Left kidney (tissue), 2 donors: Measurements from ENCODE around the gene NDUFV2. TPM values are rescaled to one million over a fixed set of nuclear protein-coding genes. Genes with fewer than 3 reads are reported as not detected.

Experiments used
- DNase-seq: peaks from one replicate; pipeline ENCODE4 v3.0.0-alpha.2; 2013
- polyA plus RNA-seq: library from polyadenylated mRNA; unstranded; fragments of 120-200 nt; gene quantifications from one replicate; pipeline ENCODE4 v1.2.1, GENCODE V29; 2013; ENCODE audit not compliant: insufficient read length

The NDUFV2 gene
- polyA plus RNA-seq, 1 donor: 131 TPM

DNA sequence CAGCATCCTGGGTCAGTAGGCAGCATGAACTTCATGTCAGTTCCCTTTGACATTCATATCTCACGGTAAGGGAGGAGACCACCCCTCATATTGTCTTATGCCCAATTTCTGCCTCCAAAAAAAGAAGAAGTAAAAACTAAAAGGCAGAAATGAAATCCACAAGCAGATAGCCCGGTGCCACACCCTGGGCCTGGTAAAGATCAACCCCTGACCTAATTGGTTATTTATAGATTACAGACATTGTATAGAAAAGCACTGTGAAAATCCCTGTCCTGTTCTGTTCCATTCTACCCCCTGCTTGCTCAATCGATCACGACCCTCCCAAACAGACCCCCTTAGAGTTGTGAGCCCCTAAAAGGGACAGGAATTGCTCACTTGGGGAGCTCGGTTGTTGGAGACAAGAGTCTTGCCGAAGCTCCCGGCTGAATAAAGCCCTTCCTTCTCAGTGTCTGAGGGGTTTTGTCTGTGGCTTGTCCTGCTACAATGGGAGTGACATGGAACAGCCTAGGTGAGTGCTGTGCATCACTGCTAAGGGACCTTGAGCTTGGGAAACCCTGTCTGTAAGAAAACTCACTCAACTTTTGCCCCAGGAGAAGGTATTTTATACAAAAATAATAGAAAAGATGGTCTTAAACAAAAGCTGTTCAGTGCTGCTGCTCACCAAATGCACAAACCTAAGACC is 11.1 kb downstream of the NDUFV2 start:
- DNase-seq: no peak

DNA sequence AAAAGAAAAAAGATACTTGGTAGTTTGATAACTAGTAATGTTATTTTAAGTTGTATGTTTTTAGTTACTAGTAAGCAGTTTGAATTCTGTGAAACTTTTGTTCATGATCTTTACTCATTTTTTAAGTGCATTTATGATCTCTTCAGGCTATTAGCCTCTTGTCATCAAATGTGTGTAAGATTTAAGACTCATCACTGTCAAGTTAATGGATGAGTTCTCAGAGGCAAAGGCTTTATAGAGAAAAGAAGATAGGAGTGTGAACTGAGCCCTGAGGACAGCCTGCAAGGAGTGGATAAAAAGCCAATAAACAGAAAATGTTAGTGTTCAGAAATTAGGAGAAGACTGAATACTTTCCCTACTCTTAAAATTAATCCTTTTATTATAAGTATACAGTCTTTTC is 13.5 kb downstream of the NDUFV2 start:
- no peak for DNase-seq

DNA sequence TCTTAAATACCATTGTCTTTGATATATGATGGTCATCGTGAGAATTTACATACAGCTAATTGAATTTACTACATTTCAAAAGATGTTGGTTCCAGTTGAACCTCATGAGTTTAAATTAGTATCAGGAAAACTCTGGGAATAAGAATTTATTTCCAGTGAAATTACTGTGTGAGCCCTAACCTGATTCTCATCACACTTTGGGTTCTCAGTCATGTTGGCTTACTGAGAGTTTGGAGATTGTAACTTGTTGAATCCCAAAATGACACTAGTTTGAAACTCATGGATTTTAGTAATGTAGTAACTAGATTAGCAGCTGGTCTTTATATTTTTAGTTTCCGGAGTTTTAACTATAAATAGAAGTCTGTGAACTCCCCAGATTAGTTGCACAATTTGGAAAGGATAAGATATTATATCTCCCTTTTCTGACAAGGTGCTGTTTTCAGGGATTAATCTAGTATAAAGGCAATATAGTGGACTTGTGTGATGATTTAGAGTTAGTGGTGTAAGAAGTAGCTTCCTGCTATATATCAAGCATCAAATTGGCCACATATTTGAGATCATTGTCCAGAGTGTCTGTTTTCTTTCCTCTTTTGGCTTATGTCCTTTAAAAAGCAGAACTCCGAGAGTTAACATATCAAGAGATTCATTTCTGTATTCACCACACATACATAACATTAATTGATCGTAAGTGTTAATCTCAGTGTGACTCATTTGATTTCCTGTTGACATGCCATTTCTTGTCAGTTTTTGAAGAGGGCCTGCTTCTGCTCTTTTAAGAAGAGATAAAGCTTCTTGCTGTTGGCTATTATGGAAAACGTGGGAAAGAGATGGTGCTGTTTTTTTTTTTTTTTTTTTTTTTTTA is 15.7 kb downstream of the NDUFV2 start:
- no peak for DNase-seq

DNA sequence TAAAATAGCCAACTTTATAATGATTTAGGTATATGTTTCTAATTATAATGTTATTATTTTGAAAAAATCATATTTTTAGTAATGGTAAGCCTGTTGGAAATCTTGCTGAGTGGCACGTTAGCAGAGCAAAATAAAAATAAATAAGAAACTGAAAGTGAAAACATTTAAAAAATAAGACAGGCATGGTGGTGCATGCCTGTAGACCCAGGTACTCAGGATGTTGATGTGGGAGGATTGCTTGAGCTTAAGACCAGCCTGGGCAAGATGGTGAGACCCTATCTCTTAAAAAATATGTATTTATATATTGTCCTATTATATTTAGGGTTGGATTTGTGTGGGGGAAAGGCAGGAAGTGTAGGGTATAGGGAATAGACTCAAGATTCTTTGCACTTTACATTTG is 18.3 kb downstream of the NDUFV2 start:
- DNase-seq: no peak

DNA sequence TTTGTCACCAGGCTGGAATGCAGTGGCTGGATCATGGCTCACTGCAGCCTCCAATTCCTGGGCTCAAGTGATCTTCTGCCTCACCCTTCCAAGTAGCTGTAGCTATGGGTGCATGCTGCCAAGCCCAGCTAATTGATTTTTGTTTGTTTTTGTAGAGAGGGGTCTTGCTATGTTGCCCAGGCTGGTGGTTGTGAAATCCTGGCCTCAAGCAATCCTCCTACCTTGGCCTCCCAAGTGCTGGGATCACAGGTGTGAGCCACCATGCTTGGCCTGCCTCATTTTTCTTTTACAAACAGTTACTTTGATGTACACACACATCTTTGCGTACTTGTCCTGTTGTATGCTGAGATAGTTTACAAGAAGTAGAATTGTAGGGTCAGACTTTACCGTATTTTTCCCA is 21.0 kb downstream of the NDUFV2 start:
- no peak for DNase-seq

DNA sequence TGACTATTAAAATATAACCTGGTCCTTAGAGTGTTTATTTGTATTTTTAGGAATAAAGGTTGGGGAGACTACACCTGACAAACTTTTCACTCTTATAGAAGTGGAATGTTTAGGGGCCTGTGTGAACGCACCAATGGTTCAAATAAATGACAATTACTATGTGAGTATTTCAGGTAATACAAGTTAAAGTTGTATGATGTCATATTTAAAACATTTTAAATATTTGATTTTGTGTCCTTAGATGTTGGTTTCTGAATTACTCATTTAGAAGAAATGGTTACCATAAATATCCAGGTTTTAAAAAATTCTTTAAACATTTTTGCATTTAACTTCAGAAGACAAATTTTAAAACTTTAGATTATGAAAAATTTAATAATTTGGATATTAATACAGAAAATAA is 22.3 kb downstream of the NDUFV2 start:
- no peak for DNase-seq

DNA sequence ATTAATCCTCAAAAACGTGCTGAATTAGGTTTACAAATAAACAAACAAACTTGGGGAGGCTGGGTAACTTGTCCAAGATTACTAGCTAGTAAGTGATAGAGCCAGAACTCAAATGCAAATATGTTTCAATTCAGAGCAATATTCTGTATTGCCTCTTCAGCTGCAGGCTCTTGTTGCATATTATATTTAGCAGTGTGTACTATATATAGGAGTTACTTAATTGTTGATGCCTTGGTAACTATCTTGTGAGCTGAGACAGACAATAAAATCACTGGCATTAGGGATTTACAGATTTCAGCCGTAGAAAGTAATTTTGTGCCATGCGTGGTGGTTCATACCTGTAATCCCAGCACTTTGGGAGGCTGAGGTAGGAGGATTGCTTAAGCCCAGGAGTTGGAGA is 23.8 kb downstream of the NDUFV2 start:
- DNase-seq: no peak

DNA sequence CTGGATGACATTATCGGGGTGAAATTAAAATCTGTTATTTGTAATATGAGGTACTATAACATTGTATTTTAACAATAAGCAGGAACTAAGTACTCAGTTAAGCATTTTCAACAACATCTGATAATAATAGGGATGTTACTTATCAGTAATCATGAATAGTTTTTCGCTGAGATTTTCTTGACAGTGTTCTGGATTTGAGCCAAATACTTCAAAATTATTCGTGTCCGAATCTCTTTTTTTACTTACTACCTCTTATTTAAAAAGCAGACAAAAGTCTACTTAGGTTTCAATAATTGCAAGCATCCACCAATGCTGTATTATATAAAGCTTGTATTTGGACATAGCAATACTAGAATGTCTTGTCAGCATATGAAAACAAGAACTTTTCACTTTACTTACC is 27.7 kb downstream of the NDUFV2 start:
- no peak for DNase-seq

DNA sequence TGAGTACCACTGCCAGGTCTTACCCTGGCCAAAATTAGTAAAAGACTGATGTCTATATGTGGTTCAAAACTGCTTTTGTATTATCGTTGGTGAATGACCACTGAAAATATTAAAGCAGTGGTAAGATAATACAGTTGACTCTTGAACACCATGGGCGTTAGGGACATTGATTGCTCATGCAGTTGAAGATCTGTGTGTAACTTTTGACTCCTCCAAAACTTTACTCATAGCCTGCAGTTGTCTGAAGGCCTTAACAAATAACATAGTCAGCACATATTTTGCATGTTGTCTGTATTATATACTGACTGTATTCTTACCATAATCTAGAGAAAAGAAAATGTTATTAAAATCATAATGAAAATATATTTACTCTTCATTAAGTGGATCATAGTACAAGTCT is 28.3 kb downstream of the NDUFV2 start:
- no peak for DNase-seq

DNA sequence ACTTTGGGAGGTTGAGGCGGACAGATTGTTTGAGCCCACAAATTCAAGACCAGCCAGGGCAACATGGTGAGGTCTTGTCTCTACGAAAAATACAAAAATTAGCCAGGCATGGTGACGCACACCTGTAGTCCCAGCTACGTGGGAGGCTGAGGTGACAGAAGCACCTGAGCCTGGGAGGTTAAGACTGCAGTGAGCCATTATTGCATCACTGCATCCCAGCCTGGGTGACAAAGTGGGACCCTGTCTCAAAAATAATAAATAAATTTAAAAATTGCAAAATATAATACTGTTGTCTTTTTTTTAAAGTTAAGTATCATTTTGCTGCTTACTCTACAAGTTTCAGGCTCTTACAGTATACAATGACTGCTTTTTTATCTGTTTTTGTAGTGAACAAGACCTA is 30.1 kb downstream of the NDUFV2 start:
- DNase-seq: no peak

DNA sequence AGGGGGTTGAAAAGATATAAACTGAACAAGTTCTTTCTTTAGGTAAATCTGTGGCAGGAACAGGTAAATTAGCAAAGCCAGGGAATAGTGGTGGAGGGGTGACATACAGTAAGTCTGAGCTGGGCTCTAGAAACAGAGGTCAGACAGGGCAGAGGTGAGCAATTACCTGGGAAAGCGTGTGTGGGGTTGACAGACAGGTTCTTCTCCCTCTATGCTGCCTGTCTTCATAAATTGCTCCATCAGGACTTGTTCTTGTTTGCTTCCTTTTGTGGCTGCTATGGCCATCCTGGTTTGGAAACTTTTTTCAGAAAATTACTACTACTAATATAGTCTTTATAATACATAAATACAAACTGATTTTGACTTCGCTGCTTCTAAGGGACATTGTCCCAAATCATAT is 30.7 kb downstream of the NDUFV2 start:
- no peak for DNase-seq

DNA sequence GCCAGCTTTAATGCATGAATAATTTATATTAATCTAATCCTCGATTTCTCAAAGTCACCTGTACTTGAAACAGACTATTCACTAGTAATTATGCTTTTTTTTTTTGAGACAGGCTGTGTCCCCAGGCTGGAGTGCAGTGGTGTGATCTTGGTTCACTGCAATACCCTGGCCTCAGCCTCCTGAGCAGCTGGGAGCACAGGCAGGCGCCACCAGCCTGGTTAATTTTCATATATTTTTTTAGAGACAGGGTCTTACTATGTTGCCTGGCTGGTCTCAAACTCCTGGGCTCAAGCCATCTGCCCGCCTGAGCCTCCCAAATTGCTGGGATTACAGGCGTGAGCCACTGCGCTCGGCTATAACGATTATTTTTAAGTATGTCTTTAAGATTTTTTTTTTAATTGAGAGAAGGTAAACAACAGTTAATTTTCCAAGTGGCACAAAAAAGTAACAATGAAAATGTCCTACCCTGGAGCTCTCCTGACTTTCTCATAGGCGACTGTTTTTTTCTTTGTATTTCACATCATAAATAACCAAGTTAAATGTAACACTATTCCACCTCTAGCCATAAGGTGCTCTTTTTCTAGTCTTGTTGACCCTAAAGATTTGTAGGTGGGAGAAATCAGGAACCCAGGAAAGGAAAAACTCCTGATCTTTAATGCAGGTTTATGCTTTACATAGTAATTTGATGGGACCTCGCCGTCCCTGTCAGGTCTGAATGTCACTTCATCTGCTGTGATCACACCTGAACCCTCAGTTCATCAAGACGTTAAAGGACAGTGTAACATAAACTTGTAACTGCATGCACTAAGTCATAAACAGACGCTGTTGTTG is 32.8 kb downstream of the NDUFV2 start:
- no peak for DNase-seq

DNA sequence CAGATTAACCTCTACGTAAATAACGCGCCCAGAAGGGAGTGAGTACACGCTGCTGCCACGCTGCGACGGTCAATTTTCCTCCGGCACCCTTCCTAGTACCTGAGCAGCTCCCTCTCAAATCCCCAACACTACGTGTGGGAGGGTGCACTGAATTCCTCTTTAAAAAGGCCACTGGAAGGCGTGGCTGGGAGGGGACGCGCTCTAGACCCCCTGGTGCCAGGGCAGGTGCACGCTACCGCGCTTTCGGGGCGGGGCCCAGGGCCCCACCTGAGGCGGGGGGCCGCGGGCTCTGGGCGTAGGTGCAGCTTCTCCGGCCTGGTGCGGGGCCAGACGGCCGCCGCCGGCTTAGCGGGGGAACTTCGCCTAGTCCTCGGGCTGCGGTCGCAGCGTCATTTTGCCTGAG is 33.4 kb downstream of the NDUFV2 start:
- peak; percentile 21 for DNase-seq

DNA sequence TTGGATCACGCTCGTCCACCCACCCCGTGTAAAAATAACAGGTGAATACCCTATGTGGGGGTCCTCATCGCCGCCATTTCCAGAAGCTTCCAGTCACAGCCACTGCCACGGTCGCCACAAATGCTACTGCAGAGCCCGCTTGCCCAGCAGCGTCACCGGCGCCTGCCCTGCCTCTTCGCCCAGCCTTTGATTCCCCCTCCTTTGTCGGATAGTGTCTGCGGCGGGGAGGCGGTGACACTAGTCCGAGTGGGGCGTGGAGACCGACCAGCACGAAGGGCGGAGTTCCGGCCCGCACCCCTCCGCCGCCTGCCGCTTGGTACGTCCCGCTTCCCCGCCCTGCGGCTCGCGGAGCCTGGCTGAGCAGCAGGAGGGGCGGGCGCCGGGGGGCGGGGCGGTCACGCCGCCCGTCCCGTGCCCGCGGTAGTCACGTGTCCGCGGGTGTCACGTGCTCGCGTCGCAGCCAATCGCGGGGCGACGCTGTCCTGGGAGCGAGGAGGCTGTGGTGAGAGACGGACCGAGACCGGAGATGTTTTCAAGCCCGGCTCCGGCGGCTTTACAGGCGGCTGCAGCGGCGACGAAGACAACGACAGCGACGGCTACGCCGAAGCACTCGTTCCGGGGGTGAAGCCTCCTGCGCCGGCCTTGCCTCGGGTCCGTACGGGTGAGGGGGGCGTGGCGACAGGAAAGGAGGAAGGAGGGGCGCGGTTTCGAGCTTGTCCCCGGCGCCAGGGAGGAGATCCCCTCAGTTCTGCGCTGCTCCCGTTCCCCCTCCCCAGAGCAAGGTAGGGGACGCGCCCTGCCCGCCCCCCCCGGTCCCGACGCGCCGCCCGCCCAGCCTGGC is 34.0 kb downstream of the NDUFV2 start, which contains the start of gene ANKRD12:
Gene ANKRD12, plus strand, starts transcription at position 467 of the 841 bp plus-strand sequence. CDS start 45,652 bp downstream, outside the sequence.
- DNase-seq: peak; percentile 95

DNA sequence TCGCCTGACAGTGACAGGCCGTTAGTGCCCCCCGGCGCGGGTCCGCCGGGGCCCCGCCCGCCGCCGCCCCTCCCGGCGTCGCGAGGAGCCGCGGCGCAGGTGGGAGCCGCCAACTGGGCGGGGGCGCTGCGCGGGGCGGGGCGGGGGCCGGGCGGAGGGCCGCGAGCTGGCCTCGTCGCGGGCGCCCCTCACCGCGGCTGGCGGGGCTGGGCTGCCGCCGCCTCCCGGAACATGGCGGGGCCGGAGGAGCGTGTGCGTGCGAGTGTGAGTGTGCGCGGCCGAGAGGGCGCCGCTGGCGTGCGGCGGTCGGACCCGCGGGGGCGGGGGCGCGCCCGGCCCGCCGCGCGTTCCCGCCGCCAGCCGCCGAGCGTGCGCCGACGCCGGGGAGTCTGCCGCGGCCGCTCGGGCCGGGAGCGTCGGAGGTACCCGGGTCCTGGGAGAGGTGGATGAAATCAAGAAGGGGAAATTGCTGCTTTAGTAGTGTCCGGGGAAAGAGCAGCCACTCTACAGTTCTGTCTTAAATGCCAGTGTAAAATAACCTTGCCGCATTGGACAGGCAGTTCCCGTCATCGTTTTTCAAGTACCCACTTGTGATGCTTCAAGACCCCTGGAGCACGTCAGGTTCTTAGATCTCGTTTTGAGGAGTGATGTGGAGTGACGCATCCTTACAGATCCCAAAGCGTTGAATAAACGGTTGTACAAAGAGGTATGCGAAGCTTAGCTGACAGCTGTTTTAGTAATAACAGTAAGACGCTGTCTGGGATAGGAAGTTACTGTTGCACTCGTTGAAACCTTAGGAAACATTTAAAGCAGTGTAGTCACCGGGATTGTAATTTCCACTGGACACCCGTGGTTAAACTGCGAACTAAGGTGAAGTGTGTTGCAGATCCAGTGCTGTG is 34.9 kb downstream of the NDUFV2 start:
- peak; percentile 56 for DNase-seq

DNA sequence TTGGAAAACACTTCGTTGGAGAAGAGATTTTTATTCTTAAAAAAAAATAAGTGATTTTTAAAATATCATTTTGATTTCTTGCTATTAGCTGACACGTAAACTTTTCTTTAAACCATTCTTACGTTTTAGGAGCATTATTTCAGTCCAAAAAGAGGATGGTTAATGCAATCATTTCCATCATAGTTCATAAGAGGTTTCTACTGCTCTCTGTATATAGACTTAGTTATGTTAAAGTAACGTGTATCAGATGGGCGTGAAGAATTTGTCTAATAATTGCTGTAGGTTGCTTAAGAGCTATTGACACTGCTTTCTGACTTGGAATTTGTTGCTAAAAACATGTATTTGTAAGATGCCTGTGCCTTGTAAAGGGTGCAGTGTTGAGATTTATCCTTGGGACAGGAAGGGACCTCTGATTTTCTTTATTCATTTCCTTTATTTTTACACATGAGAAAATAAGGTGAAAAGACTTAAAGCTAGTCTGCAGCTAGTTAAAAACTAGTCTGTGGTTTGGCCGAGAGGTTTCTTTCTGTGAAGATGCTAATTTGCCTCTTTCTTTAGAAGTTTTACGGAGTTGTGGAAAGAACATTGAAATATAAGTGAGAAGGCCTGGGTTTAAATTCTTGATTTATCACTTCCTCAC is 37.0 kb downstream of the NDUFV2 start:
- DNase-seq: no peak

DNA sequence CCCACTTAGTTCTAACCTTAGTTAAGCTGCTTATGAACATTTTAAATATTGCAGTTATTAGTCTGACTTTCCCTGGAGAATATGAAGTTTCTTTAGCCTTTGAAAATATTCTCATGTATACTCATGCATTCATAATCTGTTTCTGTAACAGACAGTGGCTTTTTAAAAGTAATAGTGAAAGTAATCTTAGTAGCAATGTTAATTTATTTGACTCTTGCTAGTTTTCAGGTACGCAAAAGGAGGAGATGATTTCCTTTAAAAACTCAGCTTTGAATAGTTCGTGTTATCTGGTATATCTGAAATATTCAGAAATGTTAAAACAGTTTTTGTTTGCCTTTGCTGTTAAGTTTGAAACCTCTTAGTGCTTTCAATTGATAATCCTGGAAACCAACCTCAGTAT is 37.9 kb downstream of the NDUFV2 start:
- DNase-seq: no peak

DNA sequence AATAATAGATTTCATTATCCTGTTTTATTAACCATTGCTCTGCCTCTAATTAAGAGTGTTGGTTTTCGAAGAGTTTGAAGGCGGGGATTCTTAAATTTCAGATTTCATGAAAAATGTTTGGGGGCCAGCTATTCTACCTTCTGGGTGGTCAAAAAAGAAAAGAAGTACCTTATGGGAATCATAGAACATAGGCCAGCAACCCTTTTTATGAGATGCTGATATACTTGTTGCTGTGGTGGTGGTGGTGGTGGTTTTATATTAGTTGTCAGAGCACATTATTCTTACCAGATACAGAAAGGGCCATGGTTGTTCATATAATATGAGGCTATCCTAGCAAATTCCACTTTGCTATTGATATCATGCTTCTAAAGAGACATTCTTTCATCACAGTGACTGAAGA is 38.5 kb downstream of the NDUFV2 start:
- DNase-seq: no peak

DNA sequence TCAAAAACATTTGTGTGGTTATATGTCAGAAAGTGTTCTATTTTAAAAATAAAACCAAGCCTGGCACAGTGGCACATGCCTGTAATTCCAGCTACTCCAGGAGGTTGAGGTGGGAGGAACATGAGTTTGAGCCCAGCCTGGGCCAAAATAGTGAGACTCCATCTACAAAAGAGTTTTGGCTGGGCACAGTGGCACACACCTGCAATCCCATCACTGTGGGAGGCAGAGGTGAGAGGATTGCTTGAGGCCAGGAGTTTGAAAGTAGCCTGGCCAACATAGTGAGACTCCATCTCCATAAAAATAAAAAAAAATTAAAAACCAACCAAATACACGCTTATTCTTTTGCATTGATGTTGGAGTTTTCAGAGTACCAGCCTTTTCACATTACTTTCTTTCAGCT is 43.7 kb downstream of the NDUFV2 start:
- no peak for DNase-seq
